Smooth muscle cell (in vitro differentiated cells): ENCODE measurements around the gene PLEKHJ1. TPM values are rescaled to one million over a fixed set of nuclear protein-coding genes. Genes with fewer than 3 reads are reported as not detected.

ENCODE experiments used
- DNase-seq: peaks from one replicate; lab custom pipeline; 2025; ENCODE audit not compliant: unreplicated experiment; lab: John Stamatoyannopoulos, UW
- H2AFZ ChIP-seq: fragments of 200-600 bp; sonication (generic); 2 replicates; pipeline ENCODE4 v1.6.0; 2016; ENCODE audit warnings: antibody characterized with exemption, low read depth, mild to moderate bottlenecking
- H3F3A ChIP-seq: fragments of 200-600 bp; sonication (generic); 2 replicates; pipeline ENCODE4 v1.6.0; 2017; ENCODE audit warnings: antibody characterized with exemption, low read depth
- H3K27ac ChIP-seq: fragments of 200-600 bp; sonication (generic); 2 replicates; pipeline ENCODE4 v1.5.1; 2016; ENCODE audit warnings: low read depth, mild to moderate bottlenecking
- H3K27me3 ChIP-seq: fragments of 200-600 bp; sonication (generic); 2 replicates; pipeline ENCODE4 v1.6.1; 2016; ENCODE audit warnings: low read depth, mild to moderate bottlenecking
- H3K36me3 ChIP-seq: fragments of 200-600 bp; sonication (generic); 2 replicates; pipeline ENCODE4 v1.5.1; 2016; ENCODE audit warnings: low read depth
- H3K4me1 ChIP-seq: fragments of 200-600 bp; sonication (generic); 2 replicates; pipeline ENCODE4 v1.5.1; 2016; ENCODE audit warnings: low read depth
- H3K4me2 ChIP-seq: fragments of 200-600 bp; sonication (generic); 2 replicates; pipeline ENCODE4 v1.6.0; 2016; ENCODE audit warnings: mild to moderate bottlenecking
- H3K4me3 ChIP-seq: fragments of 200-600 bp; sonication (generic); 2 replicates; pipeline ENCODE4 v1.5.1; 2016; ENCODE audit warnings: mild to moderate bottlenecking
- H3K79me2 ChIP-seq: fragments of 200-600 bp; sonication (generic); 2 replicates; pipeline ENCODE4 v1.6.0; 2016; ENCODE audit warnings: low read depth, mild to moderate bottlenecking
- H3K9ac ChIP-seq: fragments of 200-600 bp; sonication (generic); 2 replicates; pipeline ENCODE4 v1.6.0; 2016; ENCODE audit warnings: low read depth
- H3K9me3 ChIP-seq: fragments of 200-600 bp; sonication (generic); replicated peaks from 2 replicates; pipeline ENCODE4 v1.5.1; 2016; ENCODE audit warnings: low read depth
- H4K20me1 ChIP-seq: fragments of 200-600 bp; sonication (generic); 2 replicates; pipeline ENCODE4 v1.6.0; 2016; ENCODE audit warnings: low read depth
- WGBS: methylation state at CpG from one replicate; pipeline ENCODE4 v1.1.7; 2016; ENCODE audit warnings: low lambda C conversion rate; 5-methylcytosine and 5-hydroxymethylcytosine counted together
- polyA plus RNA-seq: library from polyadenylated mRNA; unstranded; fragments of >200 nt; fragmentation: Nextera tagmentation; extraction: Ambion mirVana; gene quantifications from 2 replicates; pipeline ENCODE4 v1.2.1, GENCODE V29; 2016
- total RNA-seq: library from RNA; depleted of rRNA; stranded (reverse); fragments of >200 nt; gene quantifications from 2 replicates; pipeline ENCODE4 v1.2.3, GENCODE V29; 2014
- TF ChIP-seq, protein P1 (sequence below): fragments of 200-600 bp; sonication (generic); IDR thresholded peaks from 2 replicates; pipeline ENCODE4 v1.5.1; 2017; ENCODE audit warnings: borderline replicate concordance, mild to moderate bottlenecking, antibody characterized with exemption; ENCODE audit not compliant: insufficient read depth, poor library complexity, severe bottlenecking

The PLEKHJ1 gene
- total and polyA plus RNA-seq, 2 experiments from 2014 or later: 38.6 to 76.5 TPM

DNA sequence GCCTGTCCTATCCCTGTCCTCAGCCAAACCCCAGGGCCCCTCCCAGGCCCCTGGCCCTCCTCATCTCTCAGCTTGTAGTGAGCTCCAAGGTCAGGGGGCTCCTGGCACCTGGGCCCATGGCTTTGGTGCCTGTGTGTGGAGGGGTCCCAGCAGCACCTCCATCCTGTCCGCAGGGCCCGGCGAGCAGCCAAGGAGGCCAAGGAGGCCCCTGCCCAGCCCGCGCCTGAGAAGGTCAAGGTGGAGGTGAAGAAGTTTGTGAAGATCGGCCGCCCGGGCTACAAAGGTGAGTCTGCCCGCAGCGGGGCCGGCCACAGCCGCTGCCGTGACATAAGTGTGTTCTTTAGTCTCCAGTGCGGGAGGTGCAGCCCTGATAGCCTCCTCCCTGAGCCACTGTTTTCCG, 9.1 kb upstream of the PLEKHJ1 start:
- no peak for DNase-seq
- Histone ChIP-seq H3K27me3 (no peaks in the 10 kb centered on the region), H3K9me3 (no peaks in the 10 kb centered on the region), H3K4me3 (no peak overlapping the region), H3K4me1 (peaks cover 1% of the 10 kb centered on the region), H3K27ac (no peak overlapping the region), H2AFZ (no peak overlapping the region), H3F3A (no peaks in the 10 kb centered on the region), H3K9ac (no peak overlapping the region), H4K20me1 (peaks cover 89% of the 10 kb centered on the region), H3K4me2 (no peak overlapping the region), H3K36me3 (no peaks in the 10 kb centered on the region), H3K79me2 (peaks cover 34% of the 10 kb centered on the region)
- WGBS: 98% methylated on average over 15 of the region's 15 CpGs
- TF ChIP-seq, protein P1, sequence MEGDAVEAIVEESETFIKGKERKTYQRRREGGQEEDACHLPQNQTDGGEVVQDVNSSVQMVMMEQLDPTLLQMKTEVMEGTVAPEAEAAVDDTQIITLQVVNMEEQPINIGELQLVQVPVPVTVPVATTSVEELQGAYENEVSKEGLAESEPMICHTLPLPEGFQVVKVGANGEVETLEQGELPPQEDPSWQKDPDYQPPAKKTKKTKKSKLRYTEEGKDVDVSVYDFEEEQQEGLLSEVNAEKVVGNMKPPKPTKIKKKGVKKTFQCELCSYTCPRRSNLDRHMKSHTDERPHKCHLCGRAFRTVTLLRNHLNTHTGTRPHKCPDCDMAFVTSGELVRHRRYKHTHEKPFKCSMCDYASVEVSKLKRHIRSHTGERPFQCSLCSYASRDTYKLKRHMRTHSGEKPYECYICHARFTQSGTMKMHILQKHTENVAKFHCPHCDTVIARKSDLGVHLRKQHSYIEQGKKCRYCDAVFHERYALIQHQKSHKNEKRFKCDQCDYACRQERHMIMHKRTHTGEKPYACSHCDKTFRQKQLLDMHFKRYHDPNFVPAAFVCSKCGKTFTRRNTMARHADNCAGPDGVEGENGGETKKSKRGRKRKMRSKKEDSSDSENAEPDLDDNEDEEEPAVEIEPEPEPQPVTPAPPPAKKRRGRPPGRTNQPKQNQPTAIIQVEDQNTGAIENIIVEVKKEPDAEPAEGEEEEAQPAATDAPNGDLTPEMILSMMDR: no peak

DNA sequence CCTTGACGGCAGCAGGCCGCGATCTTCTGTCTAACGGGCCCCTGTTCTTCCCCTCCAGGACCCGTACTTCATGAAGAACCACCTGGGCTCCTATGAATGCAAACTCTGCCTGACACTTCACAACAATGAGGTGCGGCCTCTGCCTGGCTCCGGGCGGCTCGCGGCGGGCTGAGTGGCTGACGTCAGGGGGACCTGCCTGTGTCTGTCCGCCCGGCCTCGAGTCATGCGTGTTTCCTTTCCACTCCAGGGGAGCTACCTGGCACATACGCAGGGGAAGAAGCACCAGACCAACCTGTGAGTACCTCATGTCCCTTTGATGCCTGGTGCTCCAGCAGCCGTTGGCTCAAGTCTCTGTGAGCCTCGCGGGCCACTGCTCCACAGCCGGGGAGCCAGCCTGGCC, 8.4 kb upstream of the PLEKHJ1 start:
- Histone ChIP-seq H3K27ac (no peak overlapping the region), H4K20me1 (peaks cover 97% of the 10 kb centered on the region)

DNA sequence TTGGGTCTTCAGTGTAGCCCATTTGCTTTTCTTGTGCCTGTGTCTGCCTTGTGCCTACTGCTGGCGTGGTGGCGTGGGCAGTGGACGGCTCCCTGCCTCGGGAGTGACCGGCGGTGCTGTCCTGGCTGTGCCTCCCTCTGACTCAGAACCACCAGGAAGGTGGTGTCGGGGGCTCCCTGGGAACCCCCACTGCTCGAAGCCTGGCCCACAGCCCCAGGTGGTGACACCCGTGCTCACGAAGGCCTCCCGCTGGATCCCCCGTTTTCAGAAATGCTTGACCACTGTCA, 7.9 kb upstream of the PLEKHJ1 start:
- H3K27ac ChIP-seq: no peak overlapping the region
- no peaks in the 10 kb centered on the region for H3K27me3 ChIP-seq
- no peaks in the 10 kb centered on the region for H3K9me3 ChIP-seq
- H4K20me1 ChIP-seq: peaks cover 97% of the 10 kb centered on the region
- H3K36me3 ChIP-seq: no peaks in the 10 kb centered on the region
- H3K4me1 ChIP-seq: peaks cover 13% of the 10 kb centered on the region
- H3F3A ChIP-seq: no peaks in the 10 kb centered on the region
- H3K4me3 ChIP-seq: no peak overlapping the region
- H3K79me2 ChIP-seq: peaks cover 46% of the 10 kb centered on the region
- H3K4me2 ChIP-seq: no peak overlapping the region
- H2AFZ ChIP-seq: no peak overlapping the region
- no peak for DNase-seq
- 100% methylated on average over 9 of the region's 12 CpGs for WGBS
- TF ChIP-seq, protein P1: no peak
- no peak overlapping the region for H3K9ac ChIP-seq

More for the DNA sequence above, 8.4 kb upstream of the PLEKHJ1 start:
- H3K36me3 ChIP-seq: no peaks in the 10 kb centered on the region
- no peak overlapping the region for H2AFZ ChIP-seq
- H3K4me3 ChIP-seq: no peak overlapping the region
- no peaks in the 10 kb centered on the region for H3K27me3 ChIP-seq
- H3K9ac ChIP-seq: no peak overlapping the region
- peaks cover 9% of the 10 kb centered on the region for H3K4me1 ChIP-seq
- no peaks in the 10 kb centered on the region for H3K9me3 ChIP-seq
- H3K79me2 ChIP-seq: peaks cover 42% of the 10 kb centered on the region
- DNase-seq: no peak
- no peak overlapping the region for H3K4me2 ChIP-seq
- WGBS: 98% methylated on average over 21 of the region's 21 CpGs
- no peaks in the 10 kb centered on the region for H3F3A ChIP-seq
- TF ChIP-seq, protein P1: no peak

DNA sequence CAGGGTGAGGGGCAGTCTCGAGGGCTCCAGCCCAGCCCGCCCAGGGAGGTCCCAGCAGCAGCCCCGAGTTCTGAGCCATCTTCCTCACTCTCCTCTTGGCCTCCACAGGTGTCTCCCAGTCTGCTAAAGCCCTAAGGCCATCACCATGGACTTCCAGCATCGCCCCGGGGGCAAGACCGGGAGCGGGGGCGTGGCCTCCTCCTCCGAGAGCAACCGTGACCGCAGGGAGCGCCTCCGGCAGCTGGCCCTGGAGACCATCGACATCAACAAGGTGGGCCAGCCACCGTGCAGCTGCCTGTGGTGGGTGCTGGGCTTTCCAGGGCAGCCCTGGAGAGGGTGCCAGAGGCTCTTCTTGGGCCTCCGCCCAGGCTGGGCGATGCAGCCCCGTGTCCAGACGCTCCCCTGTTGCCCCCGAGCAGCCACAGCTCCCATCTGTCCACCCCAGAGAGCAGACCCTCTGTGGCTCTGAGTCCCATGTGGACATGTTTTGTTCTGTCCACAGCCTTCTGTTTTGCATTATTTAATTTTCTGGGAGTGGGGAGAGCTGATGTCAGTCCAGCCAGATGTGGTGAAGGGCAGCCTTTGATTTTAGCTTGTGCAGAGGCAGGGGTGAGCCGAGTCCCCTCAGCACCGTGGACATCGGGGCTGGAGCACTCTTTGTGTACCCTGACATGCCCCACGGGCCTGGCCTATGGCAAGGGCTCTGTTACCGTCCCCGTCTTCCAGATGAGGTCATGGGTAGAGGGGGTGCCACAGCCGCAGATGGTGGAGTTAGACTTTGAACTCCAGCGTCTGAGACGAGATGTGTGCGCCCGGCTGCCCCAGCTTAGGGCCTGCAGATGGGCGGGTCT, 7.4 kb upstream of the PLEKHJ1 start:
- Histone ChIP-seq H4K20me1 (peaks cover 97% of the 10 kb centered on the region), H3K36me3 (no peaks in the 10 kb centered on the region)

More for the DNA sequence above, 7.4 kb upstream of the PLEKHJ1 start:
- TF ChIP-seq, protein P1: no peak
- no peak overlapping the region for H2AFZ ChIP-seq
- H3K27ac ChIP-seq: no peak overlapping the region
- H3K4me1 ChIP-seq: peaks cover 19% of the 10 kb centered on the region
- no peaks in the 10 kb centered on the region for H3K27me3 ChIP-seq
- no peaks in the 10 kb centered on the region for H3K9me3 ChIP-seq
- WGBS: 91% methylated on average over 32 of the region's 32 CpGs
- no peak overlapping the region for H3K9ac ChIP-seq
- no peaks in the 10 kb centered on the region for H3F3A ChIP-seq
- no peak overlapping the region for H3K4me3 ChIP-seq
- H3K4me2 ChIP-seq: no peak overlapping the region
- no peak for DNase-seq
- peaks cover 51% of the 10 kb centered on the region for H3K79me2 ChIP-seq
